ENCODE measurements around the gene RNF103. TPM values are rescaled to one million over a fixed set of nuclear protein-coding genes. Genes with fewer than 3 reads are reported as not detected.

Gene RNF103
- total RNA-seq, 1 experiment from 2014 or later = 16.1 TPM

- CTCF ChIA-PET = no interaction called here
- Histone ChIP-seq H3K9me2 (ENCODE audit: insufficient read depth) (no peaks in the 10 kb centered on the region), H3K27me3 (ENCODE audit: insufficient read depth, low read length) (no peaks in the 10 kb centered on the region), H3K4me2 (ENCODE audit: low read length) (no peak overlapping the region), H3K9ac (ENCODE audit: low read length) (no peak overlapping the region), H3K79me2 (ENCODE audit: insufficient read depth, low read length) (no peaks in the 10 kb centered on the region), H3K36me3 (ENCODE audit: control insufficient read depth in 1 of 2, insufficient read depth in 2 of 2, low read length in 2 of 2) (no peaks in the 10 kb centered on the region), H3K27ac (ENCODE audit: low read depth, low read length) (no peak overlapping the region), H3K4me1 (ENCODE audit: control insufficient read depth in 1 of 2, insufficient read depth in 2 of 2, low read length in 2 of 2) (no peaks in the 10 kb centered on the region), H2AFZ (ENCODE audit: low read depth, low read length, poor library complexity, severe bottlenecking) (no peak overlapping the region), H4K20me1 (ENCODE audit: insufficient read depth) (no peaks in the 10 kb centered on the region), H3K9me3 (ENCODE audit: control insufficient read depth in 1 of 2, insufficient read depth in 1 of 2, low read depth in 1 of 2, low read length in 2 of 2) (no peaks in the 10 kb centered on the region), H3K4me3 (replicated peaks in 1 of 2; ENCODE audit: low read depth in 1 of 2, low read length in 2 of 2) (no peak overlapping the region)
- POLR2A ChIA-PET = no interaction called here
- DNase-seq (ENCODE audit: low read depth, low spot score) (no peak), ATAC-seq (no peak)
- BruUV-seq (replicated peaks) = no TSS peak
- TF ChIP-seq CTCF (IDR thresholded peaks at IDR 0.05 in 2 of 3, conservative IDR thresholded peaks at IDR 0.05 in 1 of 3; ENCODE audit: borderline replicate concordance in 1 of 3, insufficient read depth in 1 of 3, low read depth in 2 of 3, low read length in 2 of 3) = no peak
- TF ChIP-seq ATF3 (IDR thresholded peaks at IDR 0.05) = no peak
- TF ChIP-seq JUND (IDR thresholded peaks at IDR 0.05) = no peak
- TF ChIP-seq TCF7L2 (IDR thresholded peaks at IDR 0.05; ENCODE audit: borderline replicate concordance, extremely low read depth, insufficient read depth, insufficient read length) = no peak
- no peak for TF ChIP-seq MAX (IDR thresholded peaks at IDR 0.05)
- no peak for TF ChIP-seq FOSL1 (IDR thresholded peaks at IDR 0.05; ENCODE audit: low read depth)
- TF ChIP-seq SP1 (IDR thresholded peaks at IDR 0.05; ENCODE audit: low read depth) = no peak
- TF ChIP-seq CEBPB (IDR thresholded peaks at IDR 0.05; ENCODE audit: low read depth) = no peak
- no peak for TF ChIP-seq RAD21 (IDR thresholded peaks at IDR 0.05; ENCODE audit: low read depth)
- no peak for TF ChIP-seq POLR2AphosphoS5 (IDR thresholded peaks at IDR 0.05; ENCODE audit: low read depth, low read length)
- TF ChIP-seq ELF1 (IDR thresholded peaks at IDR 0.05; ENCODE audit: borderline replicate concordance, low read depth) = no peak
- RAD21 ChIA-PET (ENCODE audit: low non-redundant PET in 1 of 2, low total read pairs in 2 of 2, uncharacterized antibody in 2 of 2, unreplicated experiment in 2 of 2) = no interaction called here
- intact Hi-C loops (cut with micrococcal nuclease) = no loop called here
Observed at GRCh38 chr2:86598966-86599365, 24.7 kb downstream of the RNF103 start.
